Measurements from ENCODE around the gene MAML3. TPM values are rescaled to one million over a fixed set of nuclear protein-coding genes. Genes with fewer than 3 reads are reported as not detected.

Gene MAML3
- polyA plus RNA-seq, 1 donor (not counting 4 experiments of a cell fraction or from before 2014, with no cell fraction given), result 0.68 TPM

- no peaks in the 10 kb centered on the region for H3K27me3 ChIP-seq (ENCODE audit: control insufficient read depth, extremely low read depth, insufficient read depth, low read length)
- H3K4me1 ChIP-seq (ENCODE audit: control insufficient read depth, extremely low read depth, insufficient read depth, low read length), result peaks cover 8% of the 10 kb centered on the region
- H3K79me2 ChIP-seq (ENCODE audit: control insufficient read depth, insufficient read depth, low read length), result no peaks in the 10 kb centered on the region
- DNase-seq (ENCODE audit: low read depth, low spot score) (no peak), FAIRE-seq (no peak)
- no peak for TF ChIP-seq EZH2 (IDR thresholded peaks at IDR 0.05; ENCODE audit: low read length)
- TF ChIP-seq, protein P1, sequence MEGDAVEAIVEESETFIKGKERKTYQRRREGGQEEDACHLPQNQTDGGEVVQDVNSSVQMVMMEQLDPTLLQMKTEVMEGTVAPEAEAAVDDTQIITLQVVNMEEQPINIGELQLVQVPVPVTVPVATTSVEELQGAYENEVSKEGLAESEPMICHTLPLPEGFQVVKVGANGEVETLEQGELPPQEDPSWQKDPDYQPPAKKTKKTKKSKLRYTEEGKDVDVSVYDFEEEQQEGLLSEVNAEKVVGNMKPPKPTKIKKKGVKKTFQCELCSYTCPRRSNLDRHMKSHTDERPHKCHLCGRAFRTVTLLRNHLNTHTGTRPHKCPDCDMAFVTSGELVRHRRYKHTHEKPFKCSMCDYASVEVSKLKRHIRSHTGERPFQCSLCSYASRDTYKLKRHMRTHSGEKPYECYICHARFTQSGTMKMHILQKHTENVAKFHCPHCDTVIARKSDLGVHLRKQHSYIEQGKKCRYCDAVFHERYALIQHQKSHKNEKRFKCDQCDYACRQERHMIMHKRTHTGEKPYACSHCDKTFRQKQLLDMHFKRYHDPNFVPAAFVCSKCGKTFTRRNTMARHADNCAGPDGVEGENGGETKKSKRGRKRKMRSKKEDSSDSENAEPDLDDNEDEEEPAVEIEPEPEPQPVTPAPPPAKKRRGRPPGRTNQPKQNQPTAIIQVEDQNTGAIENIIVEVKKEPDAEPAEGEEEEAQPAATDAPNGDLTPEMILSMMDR (optimal IDR thresholded peaks at IDR 0.05 in 1 of 3, IDR thresholded peaks at IDR 0.05 in 1 of 3, conservative IDR thresholded peaks at IDR 0.05 in 1 of 3; ENCODE audit: extremely low read depth in 1 of 3, insufficient read depth in 2 of 3, low read length in 3 of 3), result no peak
- no peaks in the 10 kb centered on the region for H4K20me1 ChIP-seq (ENCODE audit: control insufficient read depth, extremely low read depth, insufficient read depth, low read length)
- no peak overlapping the region for H3K4me2 ChIP-seq (ENCODE audit: control insufficient read depth, extremely low read depth, insufficient read depth, low read depth, low read length)
- H3K27ac ChIP-seq (ENCODE audit: control insufficient read depth, insufficient read depth, low read length), result no peak overlapping the region
- H3K9me1 ChIP-seq (ENCODE audit: control insufficient read depth, extremely low read depth, insufficient read depth, low read length), result no peaks in the 10 kb centered on the region
- H3K9ac ChIP-seq (ENCODE audit: control insufficient read depth, extremely low read depth, insufficient read depth, low read length), result no peak overlapping the region
- dilution Hi-C loops (cut with MboI; ENCODE audit: extremely low pct_ligation_motif_present, low sequenced_read_pairs), result no loop called here
- no peaks in the 10 kb centered on the region for H3K36me3 ChIP-seq (ENCODE audit: control insufficient read depth in 2 of 2, extremely low read depth in 1 of 2, insufficient read depth in 2 of 2, low read length in 2 of 2)
- no peak overlapping the region for H3K4me3 ChIP-seq (ENCODE audit: control insufficient read depth in 2 of 3, extremely low read depth in 1 of 3, insufficient read depth in 2 of 3, low read depth in 1 of 3, low read length in 3 of 3)
- no peaks in the 10 kb centered on the region for H3K9me3 ChIP-seq (ENCODE audit: control insufficient read depth, low read depth, low read length)
- H2AFZ ChIP-seq (ENCODE audit: control insufficient read depth, low read length), result no peak overlapping the region
Observed at GRCh38 chr4:139978692-139979091, 175.3 kb downstream of the MAML3 start.

- H3K27me3 ChIP-seq (ENCODE audit: control insufficient read depth, extremely low read depth, insufficient read depth, low read length), result no peaks in the 10 kb centered on the region
- FAIRE-seq (no peak), DNase-seq (ENCODE audit: low read depth, low spot score) (no peak)
- no peak overlapping the region for H3K4me2 ChIP-seq (ENCODE audit: control insufficient read depth, extremely low read depth, insufficient read depth, low read depth, low read length)
- peaks cover 8% of the 10 kb centered on the region for H3K4me1 ChIP-seq (ENCODE audit: control insufficient read depth, extremely low read depth, insufficient read depth, low read length)
- H3K27ac ChIP-seq (ENCODE audit: control insufficient read depth, insufficient read depth, low read length), result no peak overlapping the region
- H3K9ac ChIP-seq (ENCODE audit: control insufficient read depth, extremely low read depth, insufficient read depth, low read length), result no peak overlapping the region
- dilution Hi-C loops (cut with MboI; ENCODE audit: extremely low pct_ligation_motif_present, low sequenced_read_pairs), result no loop called here
- no peaks in the 10 kb centered on the region for H3K36me3 ChIP-seq (ENCODE audit: control insufficient read depth in 2 of 2, extremely low read depth in 1 of 2, insufficient read depth in 2 of 2, low read length in 2 of 2)
- no peak overlapping the region for H3K4me3 ChIP-seq (ENCODE audit: control insufficient read depth in 2 of 3, extremely low read depth in 1 of 3, insufficient read depth in 2 of 3, low read depth in 1 of 3, low read length in 3 of 3)
- H3K9me1 ChIP-seq (ENCODE audit: control insufficient read depth, extremely low read depth, insufficient read depth, low read length), result no peaks in the 10 kb centered on the region
- TF ChIP-seq, protein P1 (optimal IDR thresholded peaks at IDR 0.05 in 1 of 3, IDR thresholded peaks at IDR 0.05 in 1 of 3, conservative IDR thresholded peaks at IDR 0.05 in 1 of 3; ENCODE audit: extremely low read depth in 1 of 3, insufficient read depth in 2 of 3, low read length in 3 of 3), result no peak
- no peak for TF ChIP-seq EZH2 (IDR thresholded peaks at IDR 0.05; ENCODE audit: low read length)
- no peaks in the 10 kb centered on the region for H4K20me1 ChIP-seq (ENCODE audit: control insufficient read depth, extremely low read depth, insufficient read depth, low read length)
- no peaks in the 10 kb centered on the region for H3K9me3 ChIP-seq (ENCODE audit: control insufficient read depth, low read depth, low read length)
- no peaks in the 10 kb centered on the region for H3K79me2 ChIP-seq (ENCODE audit: control insufficient read depth, insufficient read depth, low read length)
- no peak overlapping the region for H2AFZ ChIP-seq (ENCODE audit: control insufficient read depth, low read length)
Observed at GRCh38 chr4:139977838-139978609, 176.0 kb downstream of the MAML3 start.
